Measurements from ENCODE around the gene GALC. TPM values are rescaled to one million over a fixed set of nuclear protein-coding genes. Genes with fewer than 3 reads are reported as not detected.

Gene GALC
- total RNA-seq, 2 donors from 2014 or later, result 19.7 to 42.5 TPM

DNA sequence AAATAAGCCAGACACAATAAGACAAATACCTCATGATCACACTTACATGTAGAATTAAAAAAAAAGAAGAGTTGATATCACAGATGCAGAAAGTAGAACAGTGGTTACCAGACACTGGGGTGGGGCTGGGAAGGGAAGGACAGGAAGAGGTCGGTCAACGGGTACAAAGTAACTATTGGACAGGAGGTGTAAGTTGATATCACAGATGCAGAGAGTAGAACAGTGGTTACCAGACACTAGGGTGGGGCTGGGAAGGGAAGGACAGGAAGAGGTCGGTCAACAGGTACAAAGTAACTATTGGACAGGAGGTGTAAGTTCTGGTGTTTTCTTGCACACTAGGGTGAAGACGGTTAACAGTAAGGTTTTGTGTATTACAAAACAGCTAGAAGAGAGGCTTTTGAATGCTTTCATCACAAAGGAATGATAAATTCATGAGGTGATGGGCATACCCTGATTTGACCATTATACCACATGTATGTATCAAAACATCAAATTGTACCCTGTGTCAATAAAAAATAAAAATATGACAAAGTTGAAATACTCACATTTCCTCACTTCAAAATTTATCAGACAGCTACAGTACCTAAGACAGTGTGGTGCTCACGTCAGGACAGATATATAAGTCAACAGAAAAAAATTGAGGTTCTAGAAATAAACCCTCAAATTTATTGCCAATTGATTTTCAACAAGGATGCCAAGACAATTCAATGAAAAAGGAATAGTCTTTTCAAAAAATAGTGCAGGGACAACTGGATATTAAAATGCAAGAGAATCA, 32.8 kb downstream of the GALC start:
- no peak for ATAC-seq
- H3K4me3 ChIP-seq, result no peak overlapping the region
- H3K27me3 ChIP-seq, result no peaks in the 10 kb centered on the region
- WGBS, 2 donors, result 85 to 88% methylated on average over 5 of the region's 5 CpGs
- H3K4me1 ChIP-seq, result no peaks in the 10 kb centered on the region
- H3K27ac ChIP-seq, result no peak overlapping the region
- peaks cover 5 to 7% of the 10 kb centered on the region in 2 donors for H3K36me3 ChIP-seq (replicated peaks in 1 of 2; ENCODE audit: insufficient read depth in 1 of 2, low read depth in 2 of 2)
- DNase-seq, result peak in 1 of 4 donors; percentile 3
- intact Hi-C loops (cut with DNase I), result no loop called here
- TF ChIP-seq CTCF (IDR thresholded peaks at IDR 0.05), result no peak
- H3K9me3 ChIP-seq, result no peaks in the 10 kb centered on the region

DNA sequence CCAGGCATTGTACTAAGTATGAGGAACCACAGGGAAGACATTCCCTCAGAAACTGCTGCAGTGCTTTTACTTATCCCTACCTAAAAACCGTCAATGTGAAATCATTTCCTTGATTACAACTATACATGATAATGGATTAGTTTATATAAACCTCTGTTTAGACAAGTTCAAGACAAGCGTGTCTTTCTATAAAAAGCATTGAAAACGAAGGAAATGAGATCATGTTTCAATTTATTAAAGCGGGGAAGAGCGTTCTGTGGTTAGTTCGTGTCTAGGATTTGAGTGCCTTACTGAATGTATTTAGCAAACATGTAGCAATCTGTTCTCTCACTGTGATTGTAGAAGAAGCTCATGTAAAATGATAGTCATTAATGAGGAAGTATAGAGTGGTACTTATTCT, 37.5 kb downstream of the GALC start:
- H3K4me1 ChIP-seq, result no peaks in the 10 kb centered on the region
- ATAC-seq (no peak), DNase-seq (no peak)
- 80 to 84% methylated on average over 6 of the region's 6 CpGs for WGBS, 2 donors
- intact Hi-C loops (cut with DNase I), result no loop called here
- TF ChIP-seq CTCF (IDR thresholded peaks at IDR 0.05) (no peak), POLR2A (IDR thresholded peaks at IDR 0.05) (no peak)
- no peak overlapping the region for H3K4me3 ChIP-seq
- H3K27me3 ChIP-seq, result no peaks in the 10 kb centered on the region
- peaks cover 0 to 2% of the 10 kb centered on the region in 2 donors for H3K36me3 ChIP-seq (replicated peaks in 1 of 2; ENCODE audit: insufficient read depth in 1 of 2, low read depth in 2 of 2)
- no peaks in the 10 kb centered on the region for H3K9me3 ChIP-seq
- H3K27ac ChIP-seq, result no peak overlapping the region

GRCh38 chr14:87952307-87953094, 40.5 kb downstream of the GALC start:
- Histone ChIP-seq H3K4me1 (no peaks in the 10 kb centered on the region), H3K27ac (no peak overlapping the region), H3K9me3 (no peaks in the 10 kb centered on the region), H3K36me3 (replicated peaks in 1 of 2; ENCODE audit: insufficient read depth in 1 of 2, low read depth in 2 of 2) (peaks cover 0 to 6% of the 10 kb centered on the region in 2 donors), H3K4me3 (no peak overlapping the region), H3K27me3 (no peaks in the 10 kb centered on the region)
- intact Hi-C loops (cut with DNase I), result no loop called here
- WGBS, 2 donors, result 83 to 84% methylated on average over 3 of the region's 3 CpGs
- no peak for ATAC-seq
- no peak for DNase-seq
- no peak for TF ChIP-seq CTCF (IDR thresholded peaks at IDR 0.05)
- no peak for TF ChIP-seq POLR2A (IDR thresholded peaks at IDR 0.05)

GRCh38 chr14:87944987-87945604, 47.9 kb downstream of the GALC start:
- ATAC-seq (peak; percentile 56), DNase-seq (no peak)
- H3K36me3 ChIP-seq (replicated peaks in 1 of 2; ENCODE audit: insufficient read depth in 1 of 2, low read depth in 2 of 2), result peaks cover 0 to 4% of the 10 kb centered on the region in 2 donors
- H3K4me1 ChIP-seq, result no peaks in the 10 kb centered on the region
- H3K27ac ChIP-seq, result no peak overlapping the region
- no peak overlapping the region for H3K4me3 ChIP-seq
- TF ChIP-seq POLR2A (IDR thresholded peaks at IDR 0.05) (no peak), CTCF (IDR thresholded peaks at IDR 0.05) (peak; percentile 17 to 71 (median 63))
- no peaks in the 10 kb centered on the region for H3K27me3 ChIP-seq
- WGBS, 2 donors, result 25 to 27% methylated on average over 4 of the region's 4 CpGs
- no peaks in the 10 kb centered on the region for H3K9me3 ChIP-seq
- intact Hi-C loops (cut with DNase I), result no loop called here
